GM23338 (cell line): ENCODE results near the gene DLG4. TPM values are rescaled to one million over a fixed set of nuclear protein-coding genes. Genes with fewer than 3 reads are reported as not detected.

Experiments used
- ATAC-seq: fragments of 200-7000 bp; cut with Tn5 transposase; 3 replicates; pipeline ENCODE4 v1.9.1; 2020
- DNase-seq: peaks from one replicate; pipeline ENCODE4 v3.0.0-alpha.2; 2015; ENCODE audit warnings: low spot score
- H2AFZ ChIP-seq: fragments of 200-600 bp; sonication (generic); 2 replicates; pipeline ENCODE4 v1.8.0; 2016; ENCODE audit warnings: antibody characterized with exemption, mild to moderate bottlenecking, moderate library complexity
- H3F3A ChIP-seq: fragments of 200-600 bp; sonication (generic); replicated peaks from 2 replicates; pipeline ENCODE4 v1.8.0; 2017; ENCODE audit warnings: antibody characterized with exemption, mixed run types, low read depth
- H3K27ac ChIP-seq: fragments of 200-600 bp; sonication (generic); 2 replicates; pipeline ENCODE4 v1.6.1; 2016; ENCODE audit warnings: low read depth
- H3K27me3 ChIP-seq: fragments of 200-600 bp; sonication (generic); 2 replicates; pipeline ENCODE4 v1.8.0; 2016; ENCODE audit warnings: mild to moderate bottlenecking, mixed run types, moderate library complexity; ENCODE audit not compliant: insufficient read depth
- H3K36me3 ChIP-seq: fragments of 200-600 bp; sonication (generic); 2 replicates; pipeline ENCODE4 v1.8.0; 2016; ENCODE audit warnings: mild to moderate bottlenecking; ENCODE audit not compliant: insufficient read depth
- H3K4me1 ChIP-seq: fragments of 200-600 bp; sonication (generic); 2 replicates; pipeline ENCODE4 v1.8.0; 2016; ENCODE audit warnings: mild to moderate bottlenecking, moderate library complexity; ENCODE audit not compliant: insufficient read depth
- H3K4me2 ChIP-seq: fragments of 200-600 bp; sonication (generic); 2 replicates; pipeline ENCODE4 v1.7.1; 2017; ENCODE audit warnings: mixed run types
- H3K4me3 ChIP-seq: fragments of 200-600 bp; sonication (generic); 2 replicates; pipeline ENCODE4 v1.6.1; 2016; ENCODE audit warnings: mixed run types
- H3K79me2 ChIP-seq: fragments of 200-600 bp; sonication (generic); replicated peaks from 2 replicates; pipeline ENCODE4 v1.8.0; 2017; ENCODE audit warnings: mild to moderate bottlenecking; ENCODE audit not compliant: insufficient read depth
- H3K9me2 ChIP-seq: fragments of 200-600 bp; sonication (generic); 2 replicates; pipeline ENCODE4 v1.8.0; 2017; ENCODE audit not compliant: insufficient read depth
- H4K20me1 ChIP-seq: fragments of 200-600 bp; sonication (generic); replicated peaks from 2 replicates; pipeline ENCODE4 v1.8.0; 2017; ENCODE audit warnings: mild to moderate bottlenecking; ENCODE audit not compliant: insufficient read depth
- H3K27ac Mint-ChIP-seq: 2 replicates; pipeline ENCODE4 v1.8.0; 2020; ENCODE audit warnings: inconsistent platforms, mild to moderate bottlenecking, moderate library complexity, mixed read lengths
- H3K27me3 Mint-ChIP-seq: 3 replicates; pipeline ENCODE4 v1.8.0; 2022; ENCODE audit warnings: low read depth, mild to moderate bottlenecking, moderate library complexity, mixed read lengths, inconsistent platforms; ENCODE audit not compliant: insufficient read depth, poor library complexity
- H3K36me3 Mint-ChIP-seq: 3 replicates; pipeline ENCODE4 v1.8.0; 2021; ENCODE audit warnings: low read depth, mild to moderate bottlenecking, inconsistent platforms, moderate library complexity, mixed read lengths
- H3K4me1 Mint-ChIP-seq: 3 replicates; pipeline ENCODE4 v1.8.0; 2020; ENCODE audit warnings: mild to moderate bottlenecking, inconsistent platforms, mixed read lengths
- H3K4me3 Mint-ChIP-seq: 3 replicates; pipeline ENCODE4 v1.8.0; 2021; ENCODE audit warnings: moderate library complexity, mild to moderate bottlenecking, inconsistent platforms, mixed read lengths
- H3K9me3 Mint-ChIP-seq: 3 replicates; pipeline ENCODE4 v1.8.0; 2020; ENCODE audit warnings: moderate library complexity, mild to moderate bottlenecking, inconsistent platforms, mixed read lengths
- CREB1 ChIP-seq: fragments of 250-450 bp; sonication (Bioruptor Pico); IDR thresholded peaks from 2 replicates; pipeline ENCODE4 v1.5.0; 2020; ENCODE audit warnings: low read depth, mild to moderate bottlenecking, moderate library complexity
- CTCF ChIP-seq, 2 experiments: fragments of 200-600 bp in 1 of 2; sonication (generic) in 1 of 2; conservative IDR thresholded peaks; 2 replicates each; pipeline versions ENCODE4 v1.5.1 to v1.6.1; 2016 to 2017; ENCODE audit warnings: antibody characterized with exemption in 2 of 2, low read depth in 2 of 2, mild to moderate bottlenecking in 2 of 2, moderate library complexity in 1 of 2
- EZH2 ChIP-seq: fragments of 200-600 bp; sonication (generic); IDR thresholded peaks from one replicate; pipeline ENCODE4 v1.8.0; 2017; ENCODE audit warnings: antibody characterized with exemption, mild to moderate bottlenecking, low read depth; ENCODE audit not compliant: unreplicated experiment
- EZH2phosphoT487 ChIP-seq: fragments of 200-600 bp; sonication (generic); IDR thresholded peaks from one replicate; pipeline ENCODE4 v1.8.1; 2018; ENCODE audit warnings: antibody characterized with exemption; ENCODE audit not compliant: unreplicated experiment
- POLR2AphosphoS5 ChIP-seq: IDR thresholded peaks from 2 replicates; pipeline ENCODE4 v1.6.1; 2016; ENCODE audit warnings: antibody characterized with exemption, low read depth
- REST ChIP-seq: IDR thresholded peaks from one replicate; pipeline ENCODE4 v1.6.1; 2018; ENCODE audit warnings: antibody characterized with exemption; ENCODE audit not compliant: unreplicated experiment
- STAT1 ChIP-seq: IDR thresholded peaks from one replicate; pipeline ENCODE4 v1.6.1; 2016; ENCODE audit warnings: antibody characterized with exemption; ENCODE audit not compliant: unreplicated experiment
- ZNF114 ChIP-seq: fragments of 250-450 bp; sonication (Bioruptor Pico); IDR thresholded peaks from 2 replicates; pipeline ENCODE4 v1.5.0; 2020; ENCODE audit warnings: mild to moderate bottlenecking, moderate library complexity
- ZNF331 ChIP-seq: fragments of 250-450 bp; sonication (Bioruptor Pico); IDR thresholded peaks from 2 replicates; pipeline ENCODE4 v1.5.0; 2020; ENCODE audit warnings: low read depth, mild to moderate bottlenecking, moderate library complexity
- ZNF462 ChIP-seq: fragments of 250-450 bp; sonication (Bioruptor Pico); IDR thresholded peaks from 2 replicates; pipeline ENCODE4 v1.5.0; 2020; ENCODE audit warnings: mild to moderate bottlenecking, moderate library complexity
- polyA plus RNA-seq: library from polyadenylated mRNA; unstranded; fragments of >200 nt; fragmentation: Nextera tagmentation; extraction: Ambion mirVana; gene quantifications from 2 replicates; pipeline ENCODE4 v1.2.1, GENCODE V29; 2016
- total RNA-seq: library from RNA; depleted of rRNA; stranded (reverse); fragments of >200 nt; shearing (Covaris generic); gene quantifications from 2 replicates; pipeline ENCODE4 v1.2.3, GENCODE V29; 2014

The DLG4 gene
- total and polyA plus RNA-seq, 2 experiments from 2014 or later, result 11.1 to 31.0 TPM

- H2AFZ ChIP-seq, result no peak overlapping the region
- ATAC-seq (no peak), DNase-seq (no peak)
- Mint-ChIP-seq H3K27me3 (peaks cover 55% of the 10 kb centered on the region), H3K4me1 (peaks cover 49% of the 10 kb centered on the region), H3K9me3 (no peaks in the 10 kb centered on the region; the same call in 1 of the 3 replicates), H3K36me3 (peaks cover 34% of the 10 kb centered on the region), H3K27ac (no peak overlapping the region), H3K4me3 (peak overlapping the region; percentile 91)
- no peaks in the 10 kb centered on the region for H3K27me3 ChIP-seq
- H3K27ac ChIP-seq, result no peak overlapping the region
- peaks cover 12% of the 10 kb centered on the region for H3K79me2 ChIP-seq
- H3K9me2 ChIP-seq, result no peaks in the 10 kb centered on the region
- peaks cover 8% of the 10 kb centered on the region; the same call in 1 of the 2 replicates for H3K36me3 ChIP-seq
- peak overlapping the region; percentile 92 for H3K4me2 ChIP-seq
- H3F3A ChIP-seq, result peaks cover 23% of the 10 kb centered on the region
- TF ChIP-seq POLR2AphosphoS5, result no peak
- TF ChIP-seq ZNF114 (CRISPR knock-in tag), result no peak
- TF ChIP-seq REST, result no peak
- no peak for TF ChIP-seq EZH2
- no peak for TF ChIP-seq EZH2phosphoT487
- no peak for TF ChIP-seq STAT1
- no peak for TF ChIP-seq CREB1 (CRISPR knock-in tag)
- no peak for TF ChIP-seq CTCF (conservative IDR thresholded peaks at IDR 0.05; ENCODE audit: low read depth in 2 of 2)
- no peak for TF ChIP-seq ZNF462 (CRISPR knock-in tag)
- no peak for TF ChIP-seq ZNF331 (CRISPR knock-in tag)
- H4K20me1 ChIP-seq, result peaks cover 19% of the 10 kb centered on the region
- peaks cover 44% of the 10 kb centered on the region for H3K4me1 ChIP-seq
- H3K4me3 ChIP-seq, result peak overlapping the region; percentile 83; the same call in 1 of the 2 replicates
Measured at GRCh38 chr17:7218758-7219157, 878 bp downstream of the DLG4 start.
